Kidney capillary endothelial cell (primary cell): ENCODE measurements around the gene DCUN1D2.
"Not testable (repeated sequence)": the region's sequence is repeated elsewhere in the genome, so short reads cannot be mapped to it uniquely, and the experiment has no call there.

ENCODE experiments used
- DNase-seq: peaks from one replicate; pipeline ENCODE4 v3.0.0-alpha.2; 2018; ENCODE audit warnings: low spot score

DCUN1D2 gene

DNA sequence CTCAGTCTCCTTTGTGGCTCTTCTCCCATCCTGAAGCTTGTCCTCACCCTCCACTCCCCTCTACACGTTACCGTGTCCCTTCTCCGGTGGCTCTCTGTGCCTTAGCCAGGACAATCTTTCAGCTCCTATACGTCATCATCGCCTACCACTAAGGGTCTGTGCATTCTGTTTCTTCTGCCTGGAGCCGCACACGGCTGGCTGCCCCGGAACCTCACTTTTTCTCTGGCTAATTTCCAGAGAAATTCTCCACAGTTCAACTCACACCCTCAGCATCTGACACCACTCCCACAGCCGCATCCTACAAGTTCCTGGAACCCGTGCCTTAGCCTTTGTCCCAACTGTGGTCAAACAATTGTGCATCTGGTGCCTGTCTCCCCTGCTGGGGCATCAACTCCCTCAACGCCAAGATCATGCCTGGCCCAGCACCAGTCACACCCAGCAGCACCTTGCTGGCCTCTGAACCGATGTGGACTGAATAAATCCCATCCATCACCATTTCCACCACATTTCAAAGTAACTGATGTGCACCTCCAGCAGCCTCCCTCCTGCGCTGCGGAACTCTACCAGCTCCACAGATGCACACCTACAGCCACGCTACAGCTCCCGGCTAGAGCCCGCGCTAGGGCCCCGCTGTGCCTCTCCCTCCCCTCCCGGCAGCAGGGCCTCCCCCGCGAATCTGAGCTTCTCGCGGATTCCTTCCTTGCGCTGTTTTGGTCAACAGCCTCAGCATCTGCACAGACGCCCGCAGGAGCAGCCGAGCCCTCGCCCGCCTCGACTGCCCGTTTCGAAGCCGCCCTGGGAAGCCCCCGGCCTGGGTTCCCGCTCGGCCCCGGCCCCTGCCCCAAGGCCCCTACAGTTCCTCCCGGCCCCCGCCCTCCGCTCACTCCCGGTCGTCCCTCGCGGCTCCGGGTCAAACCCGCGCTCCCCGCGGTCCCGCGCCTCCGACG, 689 bp downstream of the DCUN1D2 start:
- peak; percentile 22 for DNase-seq

GRCh38 chr13:113489171-113489548, 1.4 kb downstream of the DCUN1D2 start:
- no peak for DNase-seq

- no peak for DNase-seq
Measured at GRCh38 chr13:113488283-113488682, 2.2 kb downstream of the DCUN1D2 start.

- DNase-seq, result no peak
Measured at GRCh38 chr13:113486698-113487097, 3.8 kb downstream of the DCUN1D2 start.

DNA sequence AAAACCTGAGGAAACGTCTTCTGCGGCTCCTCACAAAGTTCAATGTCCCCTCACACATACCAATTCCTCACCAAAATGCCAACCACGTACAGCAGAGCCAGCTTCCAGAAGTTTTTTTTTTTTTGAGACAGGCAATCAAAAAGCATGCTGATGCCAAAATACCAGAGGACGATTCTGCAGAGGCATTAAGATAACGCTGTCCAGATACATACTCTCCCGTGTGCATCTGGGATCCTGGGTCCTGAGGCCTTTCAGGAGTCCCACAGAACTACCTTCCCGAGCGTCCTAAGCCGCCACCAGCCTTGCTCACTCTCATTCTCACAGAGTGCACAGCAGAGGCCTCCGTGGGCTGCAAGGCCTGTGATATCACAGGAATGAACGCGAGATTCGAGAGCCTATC, 5.0 kb downstream of the DCUN1D2 start:
- no peak for DNase-seq

GRCh38 chr13:113483504-113484293, 6.8 kb downstream of the DCUN1D2 start:
- no peak for DNase-seq

- no peak for DNase-seq
Measured at GRCh38 chr13:113483081-113483480, 7.4 kb downstream of the DCUN1D2 start.

GRCh38 chr13:113479179-113479578, 11.3 kb downstream of the DCUN1D2 start:
- DNase-seq, result no peak

- no peak for DNase-seq
Measured at GRCh38 chr13:113477724-113478123, 12.8 kb downstream of the DCUN1D2 start.

GRCh38 chr13:113476811-113477210, 13.7 kb downstream of the DCUN1D2 start:
- DNase-seq, result no peak

GRCh38 chr13:113475911-113476310, 14.6 kb downstream of the DCUN1D2 start:
- DNase-seq, result no peak

DNA sequence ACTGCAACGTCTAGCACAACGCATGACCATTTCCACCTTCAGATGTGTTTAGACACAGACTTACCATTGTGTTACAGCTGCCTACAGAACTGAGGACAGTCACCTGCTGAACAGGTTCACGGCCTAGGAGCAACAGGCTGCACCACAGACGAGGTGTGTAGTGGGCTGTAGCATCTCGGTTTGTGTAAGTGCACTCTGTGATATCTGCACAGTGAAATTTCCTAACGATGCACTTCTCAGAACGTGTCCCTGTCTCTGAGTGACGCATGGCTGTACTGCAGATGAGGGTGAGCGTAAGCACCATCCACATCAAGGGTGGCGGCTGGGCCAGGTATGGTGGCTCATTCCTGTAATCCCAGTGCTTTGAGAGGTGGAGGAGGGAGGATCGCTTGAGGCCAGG, 15.2 kb downstream of the DCUN1D2 start:
- DNase-seq, result no peak

DNA sequence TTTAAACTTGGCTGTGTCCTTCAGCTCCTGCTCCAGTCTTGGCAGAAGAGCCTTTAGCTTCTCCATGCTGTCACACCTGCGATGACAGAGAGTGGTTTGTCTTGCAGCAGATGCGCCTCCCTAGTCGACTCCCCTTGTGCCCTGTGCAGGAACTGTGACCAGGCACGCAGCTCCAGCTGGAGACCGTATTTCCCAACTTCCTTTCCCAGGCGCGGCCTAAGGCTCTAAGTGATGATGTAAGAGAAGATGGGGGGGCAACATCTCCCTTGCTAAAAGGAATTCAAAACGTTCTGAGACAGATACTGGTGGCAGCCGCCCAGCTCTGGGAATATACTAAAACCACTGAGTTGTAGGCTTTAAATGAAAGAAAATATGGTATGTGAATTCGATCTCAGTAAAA, 16.3 kb downstream of the DCUN1D2 start:
- DNase-seq, result peak; percentile 47

DNA sequence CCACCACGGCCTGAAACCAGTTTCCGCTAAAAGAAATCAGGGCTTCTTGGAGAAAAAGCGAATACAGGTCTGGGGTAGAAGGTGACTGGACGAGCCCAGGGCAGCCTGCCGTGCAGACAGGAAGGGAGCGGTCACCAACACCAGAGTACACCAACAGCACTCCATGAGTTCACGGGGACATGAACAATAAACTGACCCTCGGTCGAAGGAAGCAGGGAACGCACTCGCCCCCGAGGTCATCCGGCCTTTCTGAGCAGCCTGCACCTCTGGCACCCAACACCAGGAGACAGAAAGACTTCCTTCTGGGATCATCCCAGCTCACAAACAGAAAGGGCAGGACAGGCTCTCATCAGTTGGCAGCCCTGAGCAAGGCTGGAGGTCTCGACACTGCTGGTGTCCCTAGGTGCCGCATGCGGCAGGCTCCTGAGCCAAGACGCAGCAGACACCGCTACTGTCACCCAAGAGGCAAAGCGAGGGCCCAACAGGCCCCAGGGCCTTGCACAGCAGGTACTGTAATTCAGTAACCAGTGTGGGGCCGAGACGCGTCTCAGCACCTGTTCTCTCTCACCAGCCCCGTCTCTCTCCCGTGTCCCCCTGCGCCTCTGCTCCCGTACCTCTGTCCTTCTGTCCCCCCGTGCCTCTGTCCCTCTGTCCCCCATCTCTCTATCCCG, 18.0 kb downstream of the DCUN1D2 start:
- DNase-seq, result peak; percentile 60

GRCh38 chr13:113471844-113472243, 18.7 kb downstream of the DCUN1D2 start:
- no peak for DNase-seq

DNA sequence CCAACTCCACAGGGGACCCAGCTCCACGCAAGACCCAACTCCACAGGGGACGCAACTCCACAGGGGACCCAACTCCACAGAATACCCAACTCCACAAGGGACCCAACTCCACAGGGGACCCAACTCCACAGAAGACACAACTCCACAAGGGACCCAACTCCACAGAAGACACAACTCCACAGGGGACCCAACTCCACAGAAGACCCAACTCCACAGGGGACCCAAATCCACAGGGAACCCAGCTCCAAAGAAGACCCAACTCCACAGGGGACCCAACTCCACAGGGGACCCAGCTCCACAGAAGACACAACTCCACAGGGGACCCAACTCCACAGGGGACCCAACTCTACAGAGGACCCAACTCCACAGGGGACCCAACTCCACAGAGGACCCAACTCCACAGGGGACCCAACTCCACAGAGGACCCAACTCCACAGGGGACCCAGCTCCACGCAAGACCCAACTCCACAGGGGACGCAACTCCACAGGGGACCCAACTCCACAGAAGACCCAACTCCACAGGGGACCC, 19.8 kb downstream of the DCUN1D2 start:
- DNase-seq, result not testable (repeated sequence)

DNA sequence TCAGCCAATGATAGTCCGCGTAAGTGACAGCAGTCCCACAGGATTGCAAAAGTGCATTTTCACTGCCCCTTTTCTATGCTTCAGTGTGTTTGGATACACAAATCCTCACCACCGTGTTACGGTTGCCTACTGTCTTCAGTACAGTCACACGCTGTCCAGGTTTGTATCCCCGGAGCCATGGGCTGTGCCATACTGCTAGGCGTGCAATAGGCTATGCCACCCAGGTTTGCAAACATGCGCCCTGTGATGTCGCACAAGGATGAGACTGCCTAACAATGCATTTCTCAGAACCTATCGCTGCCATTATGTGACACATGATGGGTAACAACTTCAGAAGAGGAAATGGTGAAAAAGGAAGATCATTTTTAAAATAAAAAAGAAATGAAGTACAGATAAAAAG, 20.4 kb downstream of the DCUN1D2 start:
- DNase-seq, result no peak

- no peak for DNase-seq
Measured at GRCh38 chr13:113469582-113469981, 20.9 kb downstream of the DCUN1D2 start.

DNA sequence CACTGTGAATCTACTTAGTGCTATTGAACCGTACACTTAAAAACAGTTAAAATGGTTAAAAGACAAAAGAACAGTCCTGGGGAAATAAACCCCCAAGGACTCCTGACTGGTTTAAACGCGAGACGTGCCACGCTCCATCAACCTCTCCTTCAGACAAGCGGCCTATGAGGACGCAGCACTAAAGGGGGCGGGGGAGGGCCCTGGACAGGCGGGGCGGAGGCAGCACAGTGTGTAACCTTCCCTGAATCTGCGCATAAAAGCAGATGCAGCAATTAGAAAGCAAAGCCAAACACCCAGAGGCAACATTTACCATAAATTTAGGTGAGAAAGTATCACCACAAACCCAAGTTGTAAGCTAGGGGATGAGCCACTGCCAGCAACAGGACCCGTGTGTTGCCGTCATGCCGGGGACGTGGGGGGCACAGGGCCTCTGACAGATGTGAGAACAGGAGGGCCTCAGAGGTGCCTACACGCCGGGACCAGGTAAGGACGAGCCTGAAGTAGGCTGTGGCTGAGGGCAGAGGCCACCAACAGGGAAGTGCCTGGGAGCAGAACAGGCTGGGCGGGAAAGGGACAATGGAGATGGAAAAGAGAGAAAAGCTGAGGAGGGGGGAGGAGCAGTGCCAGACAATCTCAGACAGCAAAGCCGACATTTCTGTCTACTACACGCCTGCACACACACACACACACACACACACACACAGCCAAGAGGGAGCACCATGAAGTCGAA, 21.9 kb downstream of the DCUN1D2 start:
- DNase-seq, result no peak

GRCh38 chr13:113468029-113468428, 22.5 kb downstream of the DCUN1D2 start:
- DNase-seq, result no peak

DNA sequence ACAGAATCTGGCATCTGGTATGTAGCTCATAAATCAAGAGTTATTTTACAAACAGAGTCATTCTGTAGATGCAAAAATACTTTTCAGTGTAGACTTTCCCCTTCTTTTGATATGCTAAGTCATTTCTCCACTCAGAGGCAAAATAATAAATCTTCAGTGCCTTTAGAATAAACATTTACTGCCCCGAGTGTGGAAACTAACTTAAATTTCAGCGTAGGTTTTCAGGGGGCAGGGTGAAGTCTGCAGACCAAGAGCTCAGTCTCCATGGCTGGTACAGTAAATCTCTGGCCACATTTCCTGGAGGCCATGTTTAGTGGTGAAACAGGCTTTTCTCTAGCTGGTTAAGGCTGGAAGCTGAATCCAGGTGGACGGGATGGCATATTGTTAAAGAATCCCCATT, 24.1 kb downstream of the DCUN1D2 start:
- DNase-seq, result no peak

GRCh38 chr13:113465300-113465699, 25.2 kb downstream of the DCUN1D2 start:
- no peak for DNase-seq
